ACC112 (cell line): Measurements from ENCODE around the gene HMGN2.

Experiments used
- H2AFZ ChIP-seq: fragments of 200-600 bp; sonication (generic); one replicate; pipeline ENCODE4 v1.6.0; 2017; ENCODE audit warnings: antibody characterized with exemption, low read length; ENCODE audit not compliant: unreplicated experiment
- H3K27ac ChIP-seq: fragments of 200-600 bp; sonication (generic); 2 replicates; pipeline ENCODE4 v1.5.1; 2014; ENCODE audit warnings: low read depth, mild to moderate bottlenecking, antibody characterized with exemption, low read length, moderate library complexity
- H3K27me3 ChIP-seq: fragments of 200-600 bp; sonication (generic); 2 replicates; pipeline ENCODE4 v1.6.1; 2014; ENCODE audit warnings: mild to moderate bottlenecking, antibody characterized with exemption, low read length, moderate library complexity, mixed read lengths; ENCODE audit not compliant: insufficient read depth
- H3K36me3 ChIP-seq: fragments of 200-600 bp; sonication (generic); 2 replicates; pipeline ENCODE4 v1.6.1; 2016; ENCODE audit warnings: mild to moderate bottlenecking, antibody characterized with exemption, low read length, moderate library complexity, mixed read lengths; ENCODE audit not compliant: insufficient read depth
- H3K4me1 ChIP-seq: fragments of 200-600 bp; sonication (generic); one replicate; pipeline ENCODE4 v1.6.1; 2016; ENCODE audit warnings: low read length, mixed read lengths; ENCODE audit not compliant: insufficient read depth, unreplicated experiment, control insufficient read depth
- H3K4me3 ChIP-seq: fragments of 200-600 bp; sonication (generic); 2 replicates; pipeline ENCODE4 v1.5.1; 2014; ENCODE audit warnings: mild to moderate bottlenecking, low read depth, low read length
- H3K79me2 ChIP-seq: fragments of 200-600 bp; sonication (generic); one replicate; pipeline ENCODE4 v1.6.0; 2016; ENCODE audit warnings: low read length; ENCODE audit not compliant: control insufficient read depth, unreplicated experiment, insufficient read depth

Gene HMGN2

GRCh38 chr1:26459148-26459547 lies 13.1 kb upstream of the HMGN2 start:
- no peaks in the 10 kb centered on the region for H3K27me3 ChIP-seq
- H3K4me1 ChIP-seq: no peaks in the 10 kb centered on the region
- no peak overlapping the region for H3K4me3 ChIP-seq
- H3K27ac ChIP-seq: no peak overlapping the region
- H3K79me2 ChIP-seq: no peaks in the 10 kb centered on the region
- H3K36me3 ChIP-seq: peaks cover 21% of the 10 kb centered on the region
- H2AFZ ChIP-seq: no peak overlapping the region

- H3K27me3 ChIP-seq: no peaks in the 10 kb centered on the region
Measured at GRCh38 chr1:26459573-26460031, 12.6 kb upstream of the HMGN2 start.

GRCh38 chr1:26468911-26469310 lies 3.3 kb upstream of the HMGN2 start:
- Histone ChIP-seq H3K36me3 (peaks cover 38% of the 10 kb centered on the region), H3K4me3 (no peak overlapping the region)

More at GRCh38 chr1:26459573-26460031, 12.6 kb upstream of the HMGN2 start:
- H3K79me2 ChIP-seq: no peaks in the 10 kb centered on the region
- H3K4me1 ChIP-seq: no peaks in the 10 kb centered on the region
- peaks cover 24% of the 10 kb centered on the region for H3K36me3 ChIP-seq
- H2AFZ ChIP-seq: no peak overlapping the region
- no peak overlapping the region for H3K27ac ChIP-seq
- no peak overlapping the region for H3K4me3 ChIP-seq

GRCh38 chr1:26469558-26469957 lies 2.7 kb upstream of the HMGN2 start:
- Histone ChIP-seq H3K4me3 (no peak overlapping the region), H3K4me1 (peaks cover 11% of the 10 kb centered on the region), H3K27me3 (no peaks in the 10 kb centered on the region), H3K36me3 (peaks cover 39% of the 10 kb centered on the region), H2AFZ (no peak overlapping the region), H3K27ac (no peak overlapping the region), H3K79me2 (peaks cover 16% of the 10 kb centered on the region)

More at GRCh38 chr1:26468911-26469310, 3.3 kb upstream of the HMGN2 start:
- Histone ChIP-seq H3K27me3 (no peaks in the 10 kb centered on the region), H3K4me1 (peaks cover 4% of the 10 kb centered on the region), H3K27ac (no peak overlapping the region), H2AFZ (no peak overlapping the region), H3K79me2 (peaks cover 9% of the 10 kb centered on the region)

GRCh38 chr1:26470878-26471497 lies 1.3 kb upstream of the HMGN2 start:
- Histone ChIP-seq H3K36me3 (peaks cover 32% of the 10 kb centered on the region), H3K4me3 (peak overlapping the region; percentile 92), H3K4me1 (peaks cover 16% of the 10 kb centered on the region), H3K27me3 (no peaks in the 10 kb centered on the region), H2AFZ (no peak overlapping the region), H3K79me2 (peaks cover 23% of the 10 kb centered on the region), H3K27ac (no peak overlapping the region)

- no peak overlapping the region for H2AFZ ChIP-seq
- H3K4me1 ChIP-seq: peaks cover 16% of the 10 kb centered on the region
- peaks cover 25% of the 10 kb centered on the region for H3K79me2 ChIP-seq
- no peaks in the 10 kb centered on the region for H3K27me3 ChIP-seq
- H3K36me3 ChIP-seq: peaks cover 32% of the 10 kb centered on the region
- peak overlapping the region; percentile 92 for H3K4me3 ChIP-seq
- peak overlapping the region; percentile 95 for H3K27ac ChIP-seq
Measured at GRCh38 chr1:26471498-26472319, 531 bp upstream of the HMGN2 start.

- H3K79me2 ChIP-seq: peaks cover 25% of the 10 kb centered on the region
- H3K4me1 ChIP-seq: peaks cover 16% of the 10 kb centered on the region
- peak overlapping the region; percentile 92 for H3K4me3 ChIP-seq
- H3K27ac ChIP-seq: peak overlapping the region; percentile 95
- no peak overlapping the region for H2AFZ ChIP-seq
- peaks cover 37% of the 10 kb centered on the region for H3K36me3 ChIP-seq
- H3K27me3 ChIP-seq: no peaks in the 10 kb centered on the region
Measured at GRCh38 chr1:26472901-26473845, 933 bp downstream of the HMGN2 start.

- Histone ChIP-seq H2AFZ (no peak overlapping the region), H3K27me3 (no peaks in the 10 kb centered on the region), H3K36me3 (peaks cover 37% of the 10 kb centered on the region), H3K4me3 (peak overlapping the region; percentile 92), H3K4me1 (peaks cover 16% of the 10 kb centered on the region), H3K27ac (no peak overlapping the region), H3K79me2 (peaks cover 25% of the 10 kb centered on the region)
Measured at GRCh38 chr1:26474818-26475217, 2.6 kb downstream of the HMGN2 start.

GRCh38 chr1:26475989-26476388 lies 3.7 kb downstream of the HMGN2 start:
- Histone ChIP-seq H3K27ac (no peak overlapping the region), H2AFZ (no peak overlapping the region), H3K27me3 (no peaks in the 10 kb centered on the region), H3K4me1 (peaks cover 16% of the 10 kb centered on the region), H3K36me3 (peaks cover 37% of the 10 kb centered on the region), H3K79me2 (peaks cover 25% of the 10 kb centered on the region), H3K4me3 (no peak overlapping the region)

GRCh38 chr1:26476958-26477357 lies 4.7 kb downstream of the HMGN2 start:
- H3K36me3 ChIP-seq: peaks cover 37% of the 10 kb centered on the region
- H2AFZ ChIP-seq: no peak overlapping the region
- H3K79me2 ChIP-seq: peaks cover 25% of the 10 kb centered on the region
- H3K4me1 ChIP-seq: peaks cover 16% of the 10 kb centered on the region
- H3K27me3 ChIP-seq: no peaks in the 10 kb centered on the region
- no peak overlapping the region for H3K4me3 ChIP-seq
- no peak overlapping the region for H3K27ac ChIP-seq
